HK-2 (cell line): ENCODE data around the gene SLC26A11.

Experiments
- DNase-seq: peaks from one replicate; pipeline ENCODE4 v3.0.0-alpha.2; 2018; ENCODE audit not compliant: unreplicated experiment

The SLC26A11 gene

DNA sequence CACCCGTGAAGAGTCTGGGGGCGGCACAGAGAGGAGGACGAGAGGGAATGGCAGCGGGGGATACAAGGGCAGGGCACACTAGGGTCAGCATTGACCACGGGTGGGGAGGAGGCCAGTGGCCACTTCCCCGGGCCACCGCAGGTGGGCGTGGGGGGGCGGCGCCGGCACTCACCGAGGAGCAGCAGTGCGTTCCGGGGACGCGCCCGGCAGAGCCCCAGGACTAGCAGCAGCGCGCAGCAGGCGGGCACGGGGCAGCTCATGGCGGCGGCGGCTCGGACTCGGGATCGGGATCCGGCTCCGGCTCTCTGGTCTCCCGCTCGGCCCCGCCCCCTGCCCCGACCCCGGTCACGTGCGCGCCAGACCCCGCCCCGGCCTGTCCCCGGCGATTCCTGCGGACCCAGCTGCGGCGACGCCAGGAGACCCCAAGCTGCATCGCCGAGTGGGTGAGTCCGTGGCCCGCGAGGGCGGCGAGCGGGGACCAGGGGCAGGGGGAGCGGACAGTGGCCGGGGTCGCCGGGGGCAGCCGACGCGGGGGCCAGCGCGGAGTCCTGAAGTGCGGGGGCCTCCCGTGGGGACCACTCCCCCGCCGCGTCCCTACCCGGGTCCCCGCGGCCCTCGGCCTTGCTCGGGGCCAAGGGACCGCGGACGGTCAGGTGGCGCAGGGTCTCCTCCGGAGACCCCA, at the start of gene SLC26A11, which contains the start of gene SGSH:
SLC26A11 (plus strand) TSS at position 374 of the 682 bp plus-strand sequence. CDS start 1,134 bp downstream, outside the sequence.
SGSH (minus strand) TSS at position 280 of the 682 bp plus-strand sequence; CDS start at position 260, 20 bp downstream.
- DNase-seq: peak; percentile 71

DNA sequence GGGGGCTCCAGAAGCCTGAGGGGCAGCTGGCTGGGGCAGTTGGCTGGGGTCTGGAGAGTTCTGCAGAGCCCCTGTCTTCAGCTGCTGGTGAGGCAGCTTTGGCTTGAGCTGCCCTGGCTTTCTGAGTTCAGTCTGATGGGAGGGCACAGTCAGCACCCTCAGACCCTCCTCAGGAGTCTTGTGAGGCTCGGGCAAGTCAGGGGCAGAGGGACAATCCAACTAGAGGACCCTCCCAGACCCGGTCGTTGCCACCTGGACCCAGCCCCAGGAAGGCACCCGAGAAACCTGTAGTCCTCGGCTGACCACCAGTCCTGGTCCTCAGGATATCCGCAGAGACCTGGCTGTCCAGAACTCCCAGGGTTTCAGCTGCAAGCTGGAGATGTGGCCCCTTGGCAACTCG, 48.5 kb upstream of the SLC26A11 start:
- DNase-seq: no peak

DNA sequence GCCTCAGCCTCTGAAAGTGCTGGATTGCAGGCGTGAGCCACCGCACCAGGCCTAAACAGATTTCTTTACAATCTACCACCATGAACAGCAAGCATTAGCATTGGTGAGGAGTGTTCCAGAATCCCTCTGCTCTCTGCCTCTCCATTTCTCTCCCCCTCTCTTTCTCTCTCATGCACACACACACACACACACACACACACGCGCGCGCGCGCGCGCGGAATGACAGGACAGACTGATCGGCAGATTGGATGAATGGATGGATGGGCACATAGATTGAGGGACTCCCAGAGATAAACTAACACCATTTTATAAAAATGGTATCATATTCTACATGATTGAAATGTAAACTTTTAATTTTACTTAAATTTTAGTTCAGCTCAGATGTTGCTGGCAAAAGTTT, 47.1 kb upstream of the SLC26A11 start:
- no peak for DNase-seq

DNA sequence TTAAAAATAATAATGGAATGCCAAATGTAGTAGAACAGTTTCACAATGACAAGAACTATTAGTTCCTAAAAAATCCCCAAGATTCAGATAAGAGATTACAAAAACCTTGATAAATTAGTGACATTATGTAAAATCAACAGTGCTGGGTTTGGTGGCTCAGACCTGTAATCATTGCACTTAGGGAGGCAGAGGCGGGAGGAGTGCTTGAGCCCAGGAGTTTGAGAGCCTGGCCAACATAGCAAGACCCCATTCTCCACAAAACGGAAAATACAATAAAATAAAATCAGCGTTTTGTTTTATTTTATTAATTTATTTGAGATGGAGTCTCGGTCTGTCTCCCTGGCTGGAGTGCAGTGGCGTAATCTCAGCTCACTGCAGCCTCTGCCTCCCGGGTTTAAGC, 46.3 kb upstream of the SLC26A11 start:
- DNase-seq: no peak

DNA sequence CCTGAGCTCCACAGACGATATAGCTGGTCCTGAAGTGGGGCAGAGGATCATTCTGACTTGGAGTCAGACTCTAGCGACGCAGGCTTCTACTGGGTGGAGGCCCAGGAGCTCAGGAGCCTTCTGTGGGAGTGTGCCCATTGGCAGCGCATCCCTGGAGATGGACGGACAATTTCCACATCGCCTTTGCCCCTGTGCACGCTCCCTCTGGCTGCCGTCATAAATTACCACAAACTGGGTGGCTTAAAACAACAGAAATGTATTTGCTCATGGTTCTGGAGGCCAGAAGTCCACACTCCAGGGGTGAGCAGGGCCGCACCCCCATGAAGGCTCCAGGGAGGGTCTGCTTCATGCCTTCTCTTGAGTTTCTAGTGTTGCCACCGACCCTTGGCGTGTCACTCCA, 43.5 kb upstream of the SLC26A11 start:
- no peak for DNase-seq

DNA sequence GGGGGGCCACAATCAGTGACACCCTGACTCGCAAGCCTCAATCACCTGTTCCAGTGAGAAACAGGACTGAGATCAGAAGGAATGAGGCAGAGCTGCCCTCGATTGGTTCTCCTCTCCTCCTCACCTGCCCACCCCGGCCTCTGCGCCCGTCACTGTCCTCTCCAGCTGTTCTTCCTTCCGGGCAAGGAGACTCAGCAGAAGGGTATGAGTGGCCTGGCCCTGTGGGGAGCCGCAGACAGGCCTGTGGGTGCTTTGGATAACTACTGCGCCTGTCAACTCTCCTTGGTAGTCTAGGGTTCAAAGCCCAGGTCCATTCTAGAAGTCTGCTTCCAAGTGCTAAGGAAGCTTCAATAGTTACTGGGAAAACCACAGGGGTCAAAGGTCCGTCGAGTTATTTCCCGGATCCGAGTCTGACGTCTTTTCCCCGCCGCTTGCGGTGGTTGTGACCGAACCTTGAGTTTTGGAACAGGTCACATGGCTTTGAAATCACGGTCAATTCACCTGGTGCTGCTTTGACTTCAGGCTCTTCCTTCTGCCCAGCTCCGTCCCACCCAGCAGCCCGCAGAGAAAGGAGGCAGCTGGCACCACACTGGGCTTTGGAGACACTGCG, 42.1 kb upstream of the SLC26A11 start:
- DNase-seq: no peak

DNA sequence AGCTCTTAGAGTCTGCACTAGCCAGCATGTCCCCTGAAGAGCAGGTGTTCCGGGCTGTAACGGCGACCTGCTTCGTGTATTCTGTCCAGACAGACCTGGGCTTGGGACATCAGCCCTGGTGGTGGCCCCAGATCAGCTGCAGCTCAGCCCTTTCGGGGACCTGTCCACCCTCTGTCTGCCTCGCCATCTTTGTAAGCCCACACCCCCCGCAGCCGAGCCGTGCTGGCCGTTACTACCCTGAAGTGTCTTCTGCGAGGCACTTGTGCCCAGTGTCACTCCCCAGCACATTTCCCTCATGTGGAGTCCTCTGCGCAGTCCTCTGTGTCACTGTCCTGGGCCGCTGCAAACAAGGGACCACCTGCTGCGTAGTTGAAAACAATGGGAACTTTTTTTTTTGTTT, 40.0 kb upstream of the SLC26A11 start:
- DNase-seq: no peak

DNA sequence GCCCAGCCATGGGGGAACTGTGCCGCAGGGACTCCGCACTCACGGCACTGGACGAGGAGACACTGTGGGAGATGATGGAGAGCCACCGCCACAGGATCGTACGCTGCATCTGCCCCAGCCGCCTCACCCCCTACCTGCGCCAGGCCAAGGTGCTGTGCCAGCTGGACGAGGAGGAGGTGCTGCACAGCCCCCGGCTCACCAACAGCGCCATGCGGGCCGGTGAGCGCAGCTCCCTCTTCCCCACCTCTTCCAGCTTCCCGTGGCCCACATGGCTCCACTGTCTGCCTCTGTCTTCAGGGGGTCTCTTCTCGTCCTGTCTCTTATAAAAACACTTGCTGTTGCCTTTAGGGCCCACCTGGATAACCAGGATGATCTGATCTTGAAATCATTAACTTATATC, 38.8 kb upstream of the SLC26A11 start:
- DNase-seq: no peak

DNA sequence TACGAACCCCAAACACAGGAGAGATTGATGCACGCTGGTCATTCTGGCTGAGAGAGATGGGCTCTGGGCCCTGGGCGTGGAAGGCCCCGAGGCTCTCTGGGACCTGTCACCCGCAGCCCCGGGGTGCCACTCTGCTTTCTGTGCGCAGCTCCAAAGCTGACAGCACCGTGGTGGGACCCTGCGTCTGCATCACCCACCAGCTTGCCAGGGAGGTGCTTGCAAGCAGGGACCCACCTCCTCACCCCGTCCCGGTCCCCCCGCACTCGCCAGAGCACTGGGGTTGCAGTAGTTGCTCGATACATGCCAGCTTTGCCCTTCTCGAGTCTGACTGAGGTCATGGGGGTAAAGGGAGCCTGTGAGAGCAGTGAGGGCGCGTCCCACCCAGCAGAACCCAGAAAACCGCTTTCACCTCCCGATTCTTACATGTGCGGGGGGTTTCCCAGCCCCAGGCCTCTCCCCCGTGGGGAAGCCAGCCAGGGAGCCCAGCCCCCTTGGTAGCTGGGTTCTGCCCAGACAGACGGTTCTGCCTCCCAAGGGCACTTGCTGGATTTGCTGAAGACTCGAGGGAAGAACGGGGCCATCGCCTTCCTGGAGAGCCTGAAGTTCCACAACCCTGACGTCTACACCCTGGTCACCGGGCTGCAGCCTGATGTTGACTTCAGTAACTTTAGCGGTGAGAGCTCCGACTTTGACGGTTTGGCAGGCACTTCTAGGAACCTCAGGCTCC, 37.9 kb upstream of the SLC26A11 start:
- DNase-seq: no peak

DNA sequence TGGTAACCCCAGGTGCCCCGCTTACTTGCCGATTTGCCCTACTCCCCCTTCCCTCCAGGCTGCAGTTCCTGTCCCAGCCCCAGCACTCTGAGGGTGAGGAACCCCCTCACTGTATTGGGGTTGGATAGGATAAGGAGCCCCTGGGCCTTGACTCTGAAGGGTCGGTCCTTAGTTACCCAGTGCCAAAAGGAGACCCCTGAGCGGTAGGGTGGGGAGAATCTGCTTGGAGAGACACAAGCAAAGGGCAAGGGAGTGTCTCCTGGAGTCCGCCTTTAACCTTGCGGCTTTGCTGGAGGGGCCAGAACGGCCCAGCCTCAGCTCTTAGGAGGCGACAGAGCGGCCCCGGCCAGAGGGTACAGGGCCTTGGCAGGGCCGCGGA, 37.4 kb upstream of the SLC26A11 start:
- DNase-seq: no peak

DNA sequence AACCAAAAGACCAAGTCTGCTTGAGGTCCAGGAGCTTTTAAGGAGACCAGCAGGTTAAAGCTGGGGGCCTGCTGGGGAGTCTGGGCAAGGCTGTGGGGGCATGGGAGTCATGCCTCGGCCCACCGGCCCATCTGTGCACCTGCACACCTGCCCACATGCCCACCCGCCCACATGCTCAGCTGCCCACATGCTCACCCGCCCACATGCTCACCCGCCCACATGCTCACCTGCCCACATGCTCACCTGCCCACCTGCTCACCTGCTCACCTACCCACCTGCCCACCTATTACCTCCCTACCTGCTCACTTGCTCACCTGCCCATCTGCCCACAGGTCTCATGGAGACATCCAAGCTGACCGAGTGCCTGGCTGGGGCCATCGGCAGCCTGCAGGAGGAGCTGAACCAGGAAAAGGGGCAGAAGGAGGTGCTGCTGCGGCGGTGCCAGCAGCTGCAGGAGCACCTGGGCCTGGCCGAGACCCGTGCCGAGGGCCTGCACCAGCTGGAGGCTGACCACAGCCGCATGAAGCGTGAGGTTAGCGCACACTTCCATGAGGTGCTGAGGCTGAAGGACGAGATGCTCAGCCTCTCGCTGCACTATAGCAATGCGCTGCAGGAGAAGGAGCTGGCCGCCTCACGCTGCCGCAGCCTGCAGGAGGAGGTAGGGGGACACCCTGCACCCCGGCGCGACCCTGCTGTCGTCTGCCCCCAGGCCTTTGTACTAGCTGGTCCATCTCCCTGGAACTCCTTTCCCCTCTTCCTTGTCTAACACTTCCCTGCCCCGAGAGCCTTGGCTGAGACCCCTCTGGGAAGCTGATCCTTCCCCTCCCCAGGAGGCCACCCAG, 36.4 kb upstream of the SLC26A11 start:
- DNase-seq: no peak

DNA sequence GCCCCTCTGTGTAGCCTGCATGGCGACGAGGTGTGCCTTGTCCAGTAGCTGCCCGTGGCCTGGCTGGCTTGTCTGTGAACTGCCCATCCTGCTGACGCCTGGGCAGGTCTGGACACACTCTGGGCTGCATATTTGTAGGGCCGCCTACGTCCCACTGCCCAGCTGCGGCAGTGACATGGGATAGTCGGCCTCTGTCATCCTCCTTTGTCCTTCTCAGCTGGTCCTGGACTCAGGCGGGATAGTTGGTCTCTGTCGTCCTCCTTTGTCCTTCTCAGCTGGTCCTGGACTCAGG, 35.9 kb upstream of the SLC26A11 start:
- no peak for DNase-seq

DNA sequence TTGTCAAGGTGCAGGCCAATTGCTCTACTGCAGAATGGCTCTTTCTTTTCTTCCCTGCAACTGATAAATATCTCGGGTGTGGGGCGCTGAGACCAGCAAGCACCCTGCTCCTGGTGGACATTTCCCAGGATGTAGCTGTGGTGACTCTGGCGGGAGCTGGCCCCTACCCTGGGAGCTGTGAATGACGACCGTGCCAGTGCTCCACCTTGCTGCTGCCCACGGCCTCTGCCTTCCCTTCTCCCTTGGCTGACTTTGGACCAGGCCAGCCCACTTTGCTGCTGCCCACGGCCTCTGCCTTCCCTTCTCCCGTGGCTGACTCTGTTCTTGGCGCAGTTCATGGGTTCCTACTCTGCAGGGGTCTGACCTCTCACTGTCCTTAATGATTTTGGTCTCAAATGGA, 34.3 kb upstream of the SLC26A11 start:
- DNase-seq: no peak

DNA sequence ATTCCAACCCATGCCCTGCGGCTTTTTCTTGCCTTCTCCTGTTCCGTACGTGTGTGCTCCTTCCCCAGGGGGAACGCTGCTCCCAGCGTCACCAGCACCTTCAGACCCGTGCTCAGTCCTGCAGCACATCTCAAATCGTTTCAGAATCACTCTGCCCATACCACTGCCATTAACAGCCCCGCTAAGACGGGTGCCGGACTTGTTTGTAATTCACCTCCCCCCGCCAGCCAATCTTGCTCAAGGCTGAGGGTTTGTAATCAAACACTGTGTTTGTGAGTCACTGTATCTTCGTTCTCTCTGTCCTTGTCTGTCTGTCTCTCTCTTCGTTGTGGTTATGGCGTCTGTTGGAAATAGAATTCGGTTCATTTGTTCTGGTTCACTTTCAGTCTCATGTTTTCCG, 33.1 kb upstream of the SLC26A11 start:
- DNase-seq: no peak

DNA sequence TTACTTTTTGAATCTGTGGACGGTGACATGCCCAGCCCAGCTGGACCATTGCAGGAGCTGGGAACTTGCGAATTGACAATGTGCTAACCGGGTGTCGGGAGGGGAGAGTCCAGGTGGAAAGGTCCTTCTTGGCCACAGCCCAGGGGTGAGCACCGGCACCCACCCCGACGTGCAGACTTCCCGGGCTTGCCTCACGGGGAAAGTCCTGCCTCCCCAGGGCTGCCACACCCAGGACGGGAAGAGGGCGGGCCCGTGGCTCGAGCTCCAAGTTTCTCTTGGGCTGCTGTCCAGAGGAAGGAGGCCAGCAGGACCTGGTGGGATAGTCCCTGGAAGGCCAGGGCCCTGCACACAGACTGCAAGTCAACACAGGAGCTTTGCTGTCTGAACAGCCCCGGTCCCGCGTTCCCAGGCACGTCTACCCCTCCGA, 32.7 kb upstream of the SLC26A11 start:
- peak; percentile 27 for DNase-seq

DNA sequence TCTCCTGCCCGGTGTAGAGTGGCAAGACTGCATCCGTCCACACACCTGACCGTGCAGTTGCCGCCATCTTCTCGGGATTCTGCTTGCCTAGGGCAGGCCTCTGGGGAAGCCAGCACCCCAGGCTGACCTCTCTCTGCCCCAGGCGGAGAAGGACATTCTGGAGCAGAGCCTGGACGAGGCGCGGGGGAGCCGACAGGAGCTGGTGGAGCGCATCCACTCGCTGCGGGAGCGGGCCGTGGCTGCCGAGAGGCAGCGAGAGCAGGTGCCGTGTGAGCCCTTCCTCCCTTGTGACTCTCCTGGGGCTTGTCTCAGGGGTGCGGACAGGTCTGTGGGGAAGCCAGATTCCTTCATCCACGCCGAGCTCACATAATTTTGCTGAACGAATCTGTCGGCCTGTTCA, 30.6 kb upstream of the SLC26A11 start:
- no peak for DNase-seq

DNA sequence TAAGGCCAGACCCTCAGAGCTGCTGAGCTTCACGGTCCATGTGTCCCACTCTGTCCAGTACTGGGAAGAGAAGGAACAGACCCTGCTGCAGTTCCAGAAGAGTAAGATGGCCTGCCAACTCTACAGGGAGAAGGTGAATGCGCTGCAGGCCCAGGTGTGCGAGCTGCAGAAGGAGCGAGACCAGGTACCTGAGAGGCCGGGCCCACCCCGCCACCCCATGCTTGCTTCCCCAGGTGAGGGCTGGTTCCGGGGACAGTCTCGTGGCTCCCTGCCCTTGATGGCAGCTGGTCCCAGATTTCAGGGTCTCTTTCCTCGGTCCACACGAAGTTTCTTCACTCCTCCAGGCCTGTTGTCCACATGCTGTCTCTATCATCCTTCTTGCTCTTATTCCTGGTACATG, 29.5 kb upstream of the SLC26A11 start:
- no peak for DNase-seq

DNA sequence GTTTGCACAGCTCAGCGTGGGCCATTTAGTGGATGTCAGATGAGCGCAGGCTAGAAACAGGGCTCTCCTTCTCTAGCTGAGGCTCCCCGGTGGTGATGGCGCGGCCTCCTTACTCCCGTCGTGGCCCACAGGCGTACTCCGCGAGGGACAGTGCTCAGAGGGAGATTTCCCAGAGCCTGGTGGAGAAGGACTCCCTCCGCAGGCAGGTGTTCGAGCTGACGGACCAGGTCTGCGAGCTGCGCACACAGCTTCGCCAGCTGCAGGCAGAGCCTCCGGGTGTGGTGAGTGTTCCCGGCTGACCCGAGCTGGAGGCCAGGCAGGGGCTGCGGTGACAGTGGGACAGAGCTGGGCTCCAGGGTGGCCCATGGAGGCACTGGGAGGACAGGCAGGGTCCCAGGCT, 29.0 kb upstream of the SLC26A11 start:
- DNase-seq: no peak

DNA sequence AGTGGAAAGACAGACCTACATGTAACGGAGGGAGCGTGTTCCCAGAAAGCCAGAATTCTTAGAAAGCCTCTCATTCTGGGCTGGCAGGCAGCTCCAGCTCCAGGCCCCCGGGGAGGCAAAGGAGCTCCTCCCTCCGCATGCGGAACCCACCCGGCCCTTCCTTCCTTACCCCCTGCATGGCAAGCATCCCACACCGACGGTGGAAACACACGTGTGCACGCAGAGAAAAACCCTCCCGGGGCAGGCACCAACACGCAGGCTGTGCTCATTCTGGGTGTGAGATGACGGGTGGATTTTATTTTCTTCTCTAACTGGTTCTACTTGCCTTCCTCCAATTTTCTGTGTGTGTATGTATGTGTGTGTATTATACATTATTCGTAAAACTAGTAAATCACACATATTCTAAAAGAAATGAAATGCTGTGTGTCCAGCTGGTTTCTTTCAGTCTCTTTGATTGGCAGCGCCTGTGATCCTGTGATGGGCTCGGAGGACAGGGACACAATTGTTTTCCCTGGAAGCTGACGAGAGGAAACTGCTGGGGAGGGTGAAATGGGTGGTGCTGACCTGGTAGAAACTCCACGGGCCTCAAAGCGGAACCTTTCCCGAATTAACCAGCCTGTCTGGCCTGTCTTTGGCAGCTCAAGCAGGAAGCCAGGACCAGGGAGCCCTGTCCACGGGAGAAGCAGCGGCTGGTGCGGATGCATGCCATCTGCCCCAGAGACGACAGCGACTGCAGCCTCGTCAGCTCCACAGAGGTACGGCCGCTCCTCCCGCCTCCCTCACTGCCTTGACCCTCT, 28.2 kb upstream of the SLC26A11 start:
- DNase-seq: no peak

DNA sequence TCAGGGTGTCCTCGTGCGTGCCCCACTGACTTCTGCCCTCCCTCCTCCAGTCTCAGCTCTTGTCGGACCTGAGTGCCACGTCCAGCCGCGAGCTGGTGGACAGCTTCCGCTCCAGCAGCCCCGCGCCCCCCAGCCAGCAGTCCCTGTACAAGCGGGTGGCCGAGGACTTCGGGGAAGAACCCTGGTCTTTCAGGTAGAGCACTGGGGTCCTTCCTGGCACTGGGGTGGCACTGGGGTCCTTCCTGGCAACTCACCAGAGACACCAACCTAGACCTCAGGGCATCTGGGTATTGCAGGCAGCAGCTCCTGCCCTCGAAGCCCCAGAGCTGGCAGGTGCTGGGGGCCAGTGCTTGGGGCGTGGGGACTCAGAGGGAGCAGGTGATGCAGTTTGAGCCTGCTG, 25.1 kb upstream of the SLC26A11 start:
- no peak for DNase-seq
